HUES6 (cell line): ENCODE results near the gene MTHFSD.

Source experiments
- H3K27ac ChIP-seq: 2 replicates; pipeline ENCODE4 v1.7.0; 2013; ENCODE audit warnings: low read depth, mild to moderate bottlenecking, low read length, inconsistent platforms
- H3K27me3 ChIP-seq: 2 replicates; pipeline ENCODE4 v1.6.1; 2013; ENCODE audit warnings: low read length; ENCODE audit not compliant: control insufficient read depth, insufficient read depth
- H3K36me3 ChIP-seq: 2 replicates; pipeline ENCODE4 v1.6.1; 2013; ENCODE audit warnings: low read length; ENCODE audit not compliant: control insufficient read depth, insufficient read depth
- H3K4me1 ChIP-seq: 2 replicates; pipeline ENCODE4 v1.6.1; 2013; ENCODE audit warnings: low read length; ENCODE audit not compliant: control insufficient read depth, insufficient read depth
- H3K4me3 ChIP-seq: 2 replicates; pipeline ENCODE4 v1.5.1; 2013; ENCODE audit warnings: low read depth, low read length
- H3K9ac ChIP-seq: one replicate; pipeline ENCODE4 v1.6.1; 2013; ENCODE audit warnings: mild to moderate bottlenecking, low read length
- H3K9me3 ChIP-seq: 2 replicates; pipeline ENCODE4 v1.6.1; 2013; ENCODE audit warnings: low read depth, low read length; ENCODE audit not compliant: control insufficient read depth, insufficient read depth

Gene MTHFSD, protein sequence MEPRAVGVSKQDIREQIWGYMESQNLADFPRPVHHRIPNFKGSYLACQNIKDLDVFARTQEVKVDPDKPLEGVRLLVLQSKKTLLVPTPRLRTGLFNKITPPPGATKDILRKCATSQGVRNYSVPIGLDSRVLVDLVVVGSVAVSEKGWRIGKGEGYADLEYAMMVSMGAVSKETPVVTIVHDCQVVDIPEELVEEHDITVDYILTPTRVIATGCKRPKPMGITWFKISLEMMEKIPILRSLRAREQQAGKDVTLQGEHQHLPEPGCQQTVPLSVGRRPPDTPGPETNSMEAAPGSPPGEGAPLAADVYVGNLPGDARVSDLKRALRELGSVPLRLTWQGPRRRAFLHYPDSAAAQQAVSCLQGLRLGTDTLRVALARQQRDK

DNA sequence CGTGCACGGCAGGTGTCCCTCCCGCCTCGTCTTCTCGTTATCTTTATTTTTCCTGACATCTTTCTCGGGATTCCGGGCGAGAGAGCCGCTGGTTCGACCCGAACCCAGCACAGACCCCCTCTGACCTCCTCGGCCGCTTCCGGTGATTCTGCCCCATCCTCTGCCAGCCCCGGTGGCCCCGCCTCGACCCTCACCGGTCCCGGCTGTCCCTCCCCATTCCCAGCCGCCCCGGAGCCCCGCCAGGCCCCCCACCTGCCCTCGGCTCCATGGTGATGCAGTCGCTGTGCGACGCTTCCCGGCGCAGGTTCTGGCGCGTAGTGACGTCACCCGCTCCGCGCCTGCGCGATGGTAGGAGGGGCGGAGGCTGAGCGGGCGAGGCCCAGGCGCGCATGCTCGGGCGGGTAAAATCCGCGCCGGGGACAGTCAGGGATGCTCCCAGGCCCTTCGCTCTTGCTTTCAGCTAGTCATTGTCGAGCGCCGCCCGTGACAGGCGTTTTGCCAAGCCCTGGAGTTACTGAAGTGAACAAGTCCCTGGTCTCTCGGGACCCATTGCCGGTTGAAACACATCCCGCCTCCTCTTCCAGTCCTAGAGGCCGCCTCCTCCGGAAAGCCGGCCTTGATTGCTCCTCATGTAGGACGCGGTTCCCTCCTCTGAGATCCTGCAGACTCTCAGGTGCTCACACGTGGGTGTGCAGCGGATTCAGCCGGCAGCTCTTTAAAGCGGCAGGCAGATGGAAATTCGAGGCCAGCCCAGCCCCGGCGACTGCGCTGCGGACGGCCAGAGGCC is at the start of gene MTHFSD:
Gene MTHFSD, minus strand, starts transcription at position 319 of the 787 bp plus-strand sequence. Its CDS starts 51 bp downstream, at position 268.
- H3K4me1 ChIP-seq = no peaks in the 10 kb centered on the region

DNA sequence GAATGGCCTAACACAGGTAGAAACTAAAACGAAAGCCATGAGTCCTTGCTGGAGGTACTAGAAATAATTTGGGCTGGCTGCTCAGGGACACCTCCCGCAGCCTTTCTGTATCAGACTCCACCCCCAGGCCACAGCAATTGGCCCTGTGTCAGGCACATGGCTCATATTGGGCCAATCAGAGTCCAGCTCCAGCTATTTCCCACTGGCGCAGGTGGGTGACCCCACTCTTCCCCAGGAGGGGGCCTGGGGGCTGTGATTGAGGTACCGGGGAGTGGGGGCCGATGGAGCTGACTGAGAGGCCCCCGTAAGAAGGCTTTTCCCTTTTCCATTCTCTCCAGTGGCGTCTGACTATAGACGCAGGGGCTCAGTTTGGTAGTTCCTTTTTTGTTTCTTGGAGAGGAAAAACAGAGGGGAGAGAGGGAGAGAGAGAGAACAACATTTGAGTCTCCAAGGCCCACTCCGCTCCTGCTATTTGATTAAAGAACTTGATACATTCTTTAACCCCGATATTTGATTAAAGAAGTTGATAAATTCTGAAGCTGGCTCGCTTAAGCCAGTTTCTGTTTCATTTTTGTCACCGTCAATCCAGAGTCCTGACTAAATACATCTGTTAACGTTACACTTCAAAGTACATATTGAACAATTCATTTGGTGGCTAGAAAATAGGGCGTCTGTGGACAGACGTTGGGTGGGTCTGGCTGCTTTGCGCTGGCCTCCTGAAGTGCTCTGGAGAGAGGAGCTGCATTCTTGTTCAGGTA is 49.6 kb upstream of the MTHFSD start:
- Histone ChIP-seq H3K9ac (no peak overlapping the region), H3K27me3 (0 out of 2 replicates have a peak, but pooled peaks cover 5% of the 10 kb centered on the region), H3K4me3 (no peak overlapping the region), H3K4me1 (no peaks in the 10 kb centered on the region), H3K27ac (no peak overlapping the region), H3K36me3 (no peaks in the 10 kb centered on the region), H3K9me3 (0 out of 2 replicates have a peak, but pooled peaks cover 5% of the 10 kb centered on the region)

More for the DNA sequence above, at the start of gene MTHFSD:
- Histone ChIP-seq H3K27me3 (no peaks in the 10 kb centered on the region; the same call in 1 of the 2 replicates), H3K27ac (peak within 1 kb of the TSS; percentile 66), H3K4me3 (peak within 1 kb of the TSS; percentile 85), H3K36me3 (peaks cover 13% of the 10 kb centered on the region), H3K9ac (peak within 1 kb of the TSS; percentile 88), H3K9me3 (no peaks in the 10 kb centered on the region)

DNA sequence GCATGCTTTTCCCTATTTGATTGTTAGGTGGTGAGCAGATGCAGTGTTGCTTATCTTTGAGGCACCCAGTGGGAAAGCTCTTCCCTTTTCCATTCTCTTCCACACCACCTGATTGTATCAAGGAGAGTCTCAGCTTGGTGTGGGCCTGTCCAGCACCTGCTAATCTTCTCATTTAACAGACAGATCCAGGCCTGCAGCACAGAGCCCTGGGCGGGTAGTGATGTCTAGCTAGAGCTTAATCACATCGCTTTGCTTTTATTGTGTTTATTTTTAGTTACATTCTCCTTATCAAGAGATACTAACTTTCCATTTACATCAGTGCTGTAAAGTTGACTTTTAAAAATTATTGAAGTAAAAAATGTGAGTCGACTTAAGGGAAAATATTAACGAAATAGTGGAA is 47.5 kb upstream of the MTHFSD start:
- Histone ChIP-seq H3K27me3 (0 out of 2 replicates have a peak, but pooled peaks cover 5% of the 10 kb centered on the region), H3K27ac (no peak overlapping the region), H3K4me3 (no peak overlapping the region), H3K36me3 (no peaks in the 10 kb centered on the region), H3K9me3 (0 out of 2 replicates have a peak, but pooled peaks cover 5% of the 10 kb centered on the region), H3K4me1 (no peaks in the 10 kb centered on the region), H3K9ac (no peak overlapping the region)

DNA sequence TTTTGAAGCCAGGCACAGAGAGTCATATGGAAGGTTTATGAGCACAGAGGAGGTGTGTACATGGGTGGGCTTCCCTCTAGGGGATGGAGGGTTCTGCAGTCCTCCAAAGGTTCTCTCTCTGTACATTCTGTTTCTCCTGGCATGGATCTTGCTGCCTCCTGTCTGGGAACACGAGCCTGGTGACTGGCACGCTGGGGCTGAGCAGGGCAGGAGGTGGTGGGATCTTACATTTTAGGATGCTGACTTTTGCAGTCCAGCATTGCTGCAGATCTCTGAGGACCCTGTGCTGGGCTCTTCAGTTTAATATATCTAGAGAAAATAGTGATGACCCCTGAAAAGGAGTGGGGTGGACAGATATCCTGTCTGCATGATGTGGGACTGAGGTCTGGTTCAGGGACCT is 46.3 kb upstream of the MTHFSD start:
- H3K27ac ChIP-seq = no peak overlapping the region

DNA sequence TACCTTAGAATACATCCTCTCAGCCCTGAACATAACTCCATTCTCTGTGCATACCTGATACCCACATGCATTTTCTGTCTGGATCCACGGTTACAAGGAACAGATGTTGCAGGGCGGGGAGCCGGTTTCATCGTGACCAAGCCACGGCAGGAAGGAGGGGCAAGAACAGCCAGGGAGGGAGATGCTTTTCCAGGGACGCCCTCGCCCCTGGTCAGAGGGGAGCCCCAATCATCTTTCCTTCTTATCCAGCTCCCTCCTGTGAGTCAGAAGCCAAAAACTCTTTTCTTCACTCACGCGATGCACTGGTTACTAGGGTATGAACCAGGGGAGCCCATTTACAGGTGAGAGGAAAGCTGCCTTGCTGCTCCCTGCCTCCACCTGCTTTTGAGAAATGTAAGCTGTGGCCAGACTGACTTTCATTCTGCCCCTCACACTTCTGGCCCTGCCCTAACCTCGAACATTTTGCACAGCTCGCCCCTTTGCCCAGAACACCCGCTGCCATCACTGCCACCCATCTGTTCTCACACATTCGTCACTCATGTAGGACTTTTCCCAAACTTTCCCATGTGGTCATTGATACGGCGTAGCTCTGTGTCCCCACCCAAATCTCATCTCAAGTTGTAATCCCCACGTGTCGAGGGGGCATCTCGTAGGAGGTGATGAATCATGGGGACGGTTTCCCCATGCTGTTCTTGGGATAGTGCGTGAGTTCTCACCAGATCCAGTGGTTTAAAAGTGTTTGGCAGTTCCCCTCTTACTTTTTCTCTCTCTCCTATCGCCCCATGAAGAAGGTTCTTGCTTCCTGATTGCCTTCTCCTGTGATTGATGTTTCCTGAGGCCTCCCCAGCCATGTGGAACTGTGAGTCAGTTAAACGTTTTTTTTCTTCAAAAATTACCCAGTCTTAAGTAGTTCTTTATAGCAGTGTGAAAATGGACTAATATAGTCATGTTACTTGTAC is 43.9 kb upstream of the MTHFSD start:
- no peak overlapping the region for H3K4me3 ChIP-seq
- no peaks in the 10 kb centered on the region for H3K4me1 ChIP-seq
- H3K27me3 ChIP-seq = peaks cover 10% of the 10 kb centered on the region; the same call in 1 of the 2 replicates
- H3K9ac ChIP-seq = no peak overlapping the region
- no peak overlapping the region for H3K27ac ChIP-seq
- 0 out of 2 replicates have a peak, but pooled peaks cover under 1% of the 10 kb centered on the region for H3K9me3 ChIP-seq
- no peaks in the 10 kb centered on the region for H3K36me3 ChIP-seq

More for the DNA sequence above, 46.3 kb upstream of the MTHFSD start:
- 0 out of 2 replicates have a peak, but pooled peaks cover 5% of the 10 kb centered on the region for H3K27me3 ChIP-seq
- no peaks in the 10 kb centered on the region for H3K4me1 ChIP-seq
- H3K36me3 ChIP-seq = no peaks in the 10 kb centered on the region
- 0 out of 2 replicates have a peak, but pooled peaks cover 5% of the 10 kb centered on the region for H3K9me3 ChIP-seq
- no peak overlapping the region for H3K4me3 ChIP-seq
- no peak overlapping the region for H3K9ac ChIP-seq

DNA sequence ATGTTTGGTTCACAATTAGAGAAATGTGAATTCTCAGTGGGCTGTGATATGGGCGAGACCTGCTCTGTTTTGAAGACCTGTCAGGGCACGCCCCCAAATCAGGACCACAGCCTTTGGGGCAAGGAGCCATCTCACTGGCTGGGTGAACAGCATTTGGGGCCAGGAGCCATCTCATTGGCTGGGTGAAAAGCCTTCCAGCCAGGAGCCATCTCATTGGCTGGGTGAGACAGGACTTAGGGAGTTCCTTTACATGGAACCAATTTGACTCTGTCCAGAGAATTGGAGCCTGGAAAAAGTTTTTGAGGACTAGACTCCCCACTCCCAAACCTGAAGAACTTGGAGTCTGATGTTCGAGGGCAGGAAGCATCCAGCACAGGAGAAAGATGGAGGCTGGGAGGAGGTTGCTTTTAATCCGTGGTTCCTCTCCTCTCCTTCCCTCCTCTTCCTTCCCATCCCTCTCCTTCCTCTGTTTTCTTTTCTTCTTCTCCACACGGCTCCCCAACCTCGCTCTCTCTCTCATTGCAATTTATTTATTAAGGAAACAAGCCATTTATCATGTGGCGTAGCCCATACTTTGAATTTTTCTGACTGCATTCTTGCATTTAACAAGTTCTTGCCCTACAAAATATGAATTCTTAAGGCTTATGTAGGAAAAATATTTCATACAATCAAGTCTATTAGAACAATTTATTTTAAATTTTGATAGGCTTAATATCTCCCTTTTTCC is 43.0 kb upstream of the MTHFSD start:
- Histone ChIP-seq H3K4me1 (no peaks in the 10 kb centered on the region), H3K9me3 (no peaks in the 10 kb centered on the region), H3K27me3 (peaks cover 16% of the 10 kb centered on the region), H3K4me3 (no peak overlapping the region), H3K9ac (no peak overlapping the region), H3K36me3 (no peaks in the 10 kb centered on the region), H3K27ac (no peak overlapping the region)

DNA sequence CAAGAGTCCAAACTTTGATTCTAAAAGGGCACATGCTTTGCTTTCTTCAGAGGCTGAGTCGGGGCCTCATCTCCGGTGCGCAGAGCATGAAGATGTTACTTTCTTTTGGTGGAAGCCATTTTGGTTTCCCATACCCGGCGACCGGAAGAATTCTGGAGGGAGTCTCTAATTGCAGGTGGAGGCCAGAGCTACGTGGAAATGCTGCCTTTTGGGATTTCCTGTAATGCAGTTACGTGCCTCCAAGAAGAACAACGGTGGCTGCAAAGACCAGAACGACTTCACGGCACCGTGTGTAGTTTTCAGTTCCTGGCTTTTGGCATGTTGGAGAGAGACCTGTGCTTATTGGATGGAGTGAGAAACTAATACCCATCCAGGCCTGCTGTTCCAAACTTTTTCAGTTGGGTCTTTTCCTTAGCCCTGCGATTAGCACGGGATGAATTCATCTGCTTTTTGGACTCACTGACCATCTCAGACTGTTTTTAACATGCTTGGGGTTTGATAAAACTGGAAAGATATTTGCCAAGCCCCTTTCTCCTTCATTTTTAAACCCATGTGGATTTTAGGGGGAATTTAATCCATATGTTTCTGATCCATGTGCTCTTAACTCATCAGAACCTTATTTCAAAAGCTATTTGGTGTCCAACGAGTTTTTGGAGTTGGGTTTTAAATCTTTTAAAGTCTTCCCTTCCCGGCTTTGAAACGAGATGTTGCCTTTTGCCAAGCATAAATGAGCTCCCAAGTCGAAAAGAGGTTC is 42.3 kb upstream of the MTHFSD start:
- no peaks in the 10 kb centered on the region for H3K9me3 ChIP-seq
- no peak overlapping the region for H3K9ac ChIP-seq
- H3K36me3 ChIP-seq = no peaks in the 10 kb centered on the region
- H3K4me3 ChIP-seq = no peak overlapping the region
- no peak overlapping the region for H3K27ac ChIP-seq
- peaks cover 19% of the 10 kb centered on the region for H3K27me3 ChIP-seq
- no peaks in the 10 kb centered on the region for H3K4me1 ChIP-seq

DNA sequence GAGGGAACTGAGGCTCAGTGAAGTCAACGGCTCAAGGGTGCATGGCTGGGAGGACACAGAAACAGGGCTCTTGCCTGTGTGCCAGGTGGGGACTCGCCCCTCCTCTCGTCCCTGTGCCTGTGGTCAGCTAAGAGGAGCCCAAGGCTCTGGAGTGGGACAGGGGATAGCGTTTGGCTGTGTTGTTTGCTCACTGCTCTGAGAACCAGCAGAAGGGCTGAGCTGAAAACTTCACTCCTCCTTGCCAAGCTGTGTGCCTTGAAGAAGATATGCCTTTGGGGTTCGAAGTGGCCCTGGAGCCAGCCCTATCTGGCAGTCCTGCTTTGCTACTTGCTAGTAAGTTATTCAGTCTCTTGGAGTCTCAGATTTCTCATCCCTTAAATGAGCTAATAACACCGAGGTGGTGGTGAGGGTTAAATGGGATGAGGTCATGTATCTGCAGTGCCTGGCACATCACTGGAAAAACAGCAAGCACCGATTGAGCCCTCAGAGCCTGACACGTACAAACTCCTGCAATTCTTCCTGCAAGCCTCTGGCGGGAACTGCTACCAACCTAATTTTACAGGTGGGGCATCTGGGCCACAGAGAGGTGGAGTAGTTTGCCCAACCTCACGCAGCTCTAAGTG is 41.1 kb upstream of the MTHFSD start:
- Histone ChIP-seq H3K27ac (no peak overlapping the region), H3K36me3 (no peaks in the 10 kb centered on the region)

DNA sequence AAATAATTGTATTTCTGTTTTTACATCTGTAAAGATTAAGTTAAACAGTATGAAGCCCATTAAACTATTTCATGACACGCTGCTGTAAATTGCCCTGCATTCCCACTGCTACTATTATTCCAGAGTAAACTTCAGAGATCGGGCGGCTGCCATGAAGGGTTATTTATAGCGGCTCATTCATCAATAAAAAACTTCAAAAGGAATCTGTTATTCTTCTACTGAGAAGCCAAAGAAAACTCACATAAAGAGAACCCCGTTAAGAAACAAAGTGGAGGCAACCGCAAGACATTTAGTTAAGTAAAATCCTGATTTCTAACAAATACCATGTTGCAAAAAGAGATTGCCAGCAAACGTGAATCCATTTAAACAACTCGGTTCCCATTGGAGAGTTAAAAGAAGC is 39.7 kb upstream of the MTHFSD start:
- Histone ChIP-seq H3K27ac (no peak overlapping the region), H3K4me1 (no peaks in the 10 kb centered on the region), H3K4me3 (no peak overlapping the region), H3K9ac (no peak overlapping the region), H3K36me3 (no peaks in the 10 kb centered on the region), H3K27me3 (peaks cover 29% of the 10 kb centered on the region), H3K9me3 (no peaks in the 10 kb centered on the region)

More for the DNA sequence above, 41.1 kb upstream of the MTHFSD start:
- H3K4me3 ChIP-seq = no peak overlapping the region
- H3K9me3 ChIP-seq = no peaks in the 10 kb centered on the region
- peaks cover 23% of the 10 kb centered on the region for H3K27me3 ChIP-seq
- H3K9ac ChIP-seq = no peak overlapping the region
- no peaks in the 10 kb centered on the region for H3K4me1 ChIP-seq
